Karpas-422 (cell line): ENCODE data around the gene GNMT. TPM values are rescaled to one million over a fixed set of nuclear protein-coding genes. Genes with fewer than 3 reads are reported as not detected.
"Not testable (repeated sequence)": the region's sequence is repeated elsewhere in the genome, so short reads cannot be mapped to it uniquely, and the experiment has no call there.

ENCODE experiments used
- DNase-seq: peaks from one replicate; pipeline ENCODE4 v3.0.0-alpha.2; 2015
- H2AFZ ChIP-seq: fragments of 200-600 bp; sonication (generic); 2 replicates; pipeline ENCODE4 v1.6.1; 2014; ENCODE audit warnings: antibody characterized with exemption, low read length, mixed read lengths
- H3K27ac ChIP-seq: fragments of 200-600 bp; sonication (generic); 2 replicates; pipeline ENCODE4 v1.5.1; 2014; ENCODE audit warnings: mild to moderate bottlenecking, low read length, moderate library complexity
- H3K27me3 ChIP-seq: fragments of 200-600 bp; sonication (generic); 2 replicates; pipeline ENCODE4 v1.6.1; 2014; ENCODE audit warnings: low read length, mixed read lengths
- H3K36me3 ChIP-seq: fragments of 200-600 bp; sonication (generic); 2 replicates; pipeline ENCODE4 v1.6.1; 2014; ENCODE audit warnings: low read length, mixed read lengths; ENCODE audit not compliant: insufficient read depth
- H3K4me1 ChIP-seq: fragments of 200-600 bp; sonication (generic); 2 replicates; pipeline ENCODE4 v1.6.1; 2014; ENCODE audit warnings: mild to moderate bottlenecking, low read length, mixed read lengths
- H3K4me2 ChIP-seq: fragments of 200-600 bp; sonication (generic); 2 replicates; pipeline ENCODE4 v1.6.1; 2014; ENCODE audit warnings: low read length, low read depth, mild to moderate bottlenecking; ENCODE audit not compliant: poor library complexity, severe bottlenecking
- H3K4me3 ChIP-seq: fragments of 200-600 bp; sonication (generic); 2 replicates; pipeline ENCODE4 v1.5.1; 2014; ENCODE audit warnings: mild to moderate bottlenecking, antibody characterized with exemption, low read length, mixed read lengths
- H3K79me2 ChIP-seq: fragments of 200-600 bp; sonication (generic); 2 replicates; pipeline ENCODE4 v1.6.1; 2014; ENCODE audit warnings: mild to moderate bottlenecking, low read length, mixed read lengths
- H3K9ac ChIP-seq: fragments of 200-600 bp; sonication (generic); 2 replicates; pipeline ENCODE4 v1.6.0; 2014; ENCODE audit warnings: low read length
- H3K9me2 ChIP-seq: fragments of 200-600 bp; sonication (generic), shearing (Covaris generic); replicated peaks from 2 replicates; pipeline ENCODE4 v1.6.0; 2014; ENCODE audit warnings: mild to moderate bottlenecking, low read length, moderate library complexity; ENCODE audit not compliant: insufficient read depth
- H3K9me3 ChIP-seq: fragments of 300-700, 200-600 bp; sonication (generic); 2 replicates; pipeline ENCODE4 v1.6.1; 2014; ENCODE audit warnings: low read length, mixed read lengths
- H4K20me1 ChIP-seq: fragments of 200-600 bp; sonication (generic); 2 replicates; pipeline ENCODE4 v1.6.1; 2014; ENCODE audit warnings: mild to moderate bottlenecking, antibody characterized with exemption, low read length, low read depth; ENCODE audit not compliant: insufficient read depth
- total RNA-seq: library from RNA; depleted of rRNA; stranded (reverse); fragments of >200 nt; shearing (Covaris generic); gene quantifications from 2 replicates; pipeline ENCODE4 v1.2.3, GENCODE V29; 2014; ENCODE audit warnings: low replicate concordance

GNMT gene
- total RNA-seq, 1 experiment from 2014 or later = 0.48 TPM

DNA sequence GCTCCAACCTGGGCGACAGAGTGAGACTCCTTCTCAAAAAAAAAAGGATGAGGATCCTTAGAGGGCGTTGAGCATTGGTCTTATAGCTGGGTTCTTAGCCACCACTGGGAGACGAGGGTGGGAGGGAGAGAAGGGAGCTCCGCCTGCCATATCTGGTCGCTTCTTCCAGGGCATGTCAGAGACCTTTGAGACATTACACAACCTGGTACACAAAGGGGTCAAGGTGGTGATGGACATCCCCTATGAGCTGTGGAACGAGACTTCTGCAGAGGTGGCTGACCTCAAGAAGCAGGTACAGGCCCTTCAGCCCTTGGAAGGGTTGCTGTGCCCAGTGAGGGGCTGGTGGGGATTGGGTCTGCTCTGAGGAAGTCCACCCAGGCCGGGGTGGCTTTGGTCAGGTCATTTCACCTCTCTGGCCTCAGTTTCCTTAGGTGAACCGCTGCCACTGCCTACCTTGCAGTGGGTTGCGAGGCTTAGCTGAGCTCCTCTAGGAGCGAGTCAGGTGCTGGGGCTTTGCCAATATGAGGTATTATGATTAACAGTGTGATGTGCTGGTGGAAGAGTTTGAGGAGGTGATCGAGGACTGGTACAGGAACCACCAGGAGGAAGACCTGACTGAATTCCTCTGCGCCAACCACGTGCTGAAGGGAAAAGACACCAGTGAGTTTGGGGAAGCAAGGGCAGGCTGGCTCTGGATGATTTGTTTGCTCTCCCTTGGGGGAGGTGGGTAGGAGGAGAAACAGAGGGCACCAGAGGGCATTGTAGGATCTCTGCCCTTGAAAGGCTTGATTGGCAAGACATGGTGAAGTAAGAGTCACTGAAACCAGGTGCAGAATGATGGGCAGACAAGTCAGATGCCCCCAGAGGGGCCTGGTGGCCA lies 22.8 kb upstream of the GNMT start:
- no peak for DNase-seq
- Histone ChIP-seq H3K36me3 (peaks cover 36% of the 10 kb centered on the region), H3K27ac (no peak overlapping the region), H3K9me2 (no peaks in the 10 kb centered on the region), H3K27me3 (no peaks in the 10 kb centered on the region), H3K4me1 (peaks cover 8% of the 10 kb centered on the region), H3K79me2 (peaks cover 37% of the 10 kb centered on the region), H2AFZ (no peak overlapping the region), H3K9ac (no peak overlapping the region), H3K9me3 (no peaks in the 10 kb centered on the region), H4K20me1 (no peaks in the 10 kb centered on the region), H3K4me3 (no peak overlapping the region), H3K4me2 (no peak overlapping the region)

- H4K20me1 ChIP-seq = no peaks in the 10 kb centered on the region
Observed at GRCh38 chr6:42938428-42938796, 22.1 kb upstream of the GNMT start.

GRCh38 chr6:42938987-42939809 lies 21.4 kb upstream of the GNMT start:
- no peaks in the 10 kb centered on the region for H4K20me1 ChIP-seq
- no peaks in the 10 kb centered on the region for H3K9me2 ChIP-seq
- no peaks in the 10 kb centered on the region for H3K27me3 ChIP-seq
- no peak overlapping the region for H3K9ac ChIP-seq
- peaks cover 23% of the 10 kb centered on the region for H3K79me2 ChIP-seq
- H3K27ac ChIP-seq = no peak overlapping the region
- H2AFZ ChIP-seq = no peak overlapping the region
- H3K36me3 ChIP-seq = peaks cover 27% of the 10 kb centered on the region
- H3K4me2 ChIP-seq = no peak overlapping the region
- no peaks in the 10 kb centered on the region for H3K9me3 ChIP-seq
- DNase-seq = no peak
- H3K4me1 ChIP-seq = peaks cover 8% of the 10 kb centered on the region
- H3K4me3 ChIP-seq = no peak overlapping the region

More at GRCh38 chr6:42938428-42938796, 22.1 kb upstream of the GNMT start:
- Histone ChIP-seq H3K4me3 (no peak overlapping the region), H3K36me3 (peaks cover 32% of the 10 kb centered on the region), H3K9me2 (no peaks in the 10 kb centered on the region), H3K9me3 (no peaks in the 10 kb centered on the region), H3K27ac (no peak overlapping the region), H3K79me2 (peaks cover 31% of the 10 kb centered on the region), H3K27me3 (no peaks in the 10 kb centered on the region), H3K9ac (no peak overlapping the region), H2AFZ (no peak overlapping the region), H3K4me1 (peaks cover 8% of the 10 kb centered on the region), H3K4me2 (no peak overlapping the region)
- DNase-seq = no peak

- no peak overlapping the region for H3K9ac ChIP-seq
- H3K9me2 ChIP-seq = no peaks in the 10 kb centered on the region
- H3K4me1 ChIP-seq = peaks cover 8% of the 10 kb centered on the region
- H3K36me3 ChIP-seq = peaks cover 23% of the 10 kb centered on the region
- H4K20me1 ChIP-seq = no peaks in the 10 kb centered on the region
- no peak overlapping the region for H3K4me2 ChIP-seq
- H3K27ac ChIP-seq = no peak overlapping the region
- H2AFZ ChIP-seq = no peak overlapping the region
- peaks cover 18% of the 10 kb centered on the region for H3K79me2 ChIP-seq
- no peak overlapping the region for H3K4me3 ChIP-seq
- DNase-seq = no peak
- H3K9me3 ChIP-seq = no peaks in the 10 kb centered on the region
- no peaks in the 10 kb centered on the region for H3K27me3 ChIP-seq
Observed at GRCh38 chr6:42939810-42940167, 20.8 kb upstream of the GNMT start.

GRCh38 chr6:42940493-42941045 lies 20.0 kb upstream of the GNMT start:
- H3K27me3 ChIP-seq = no peaks in the 10 kb centered on the region
- DNase-seq = no peak
- peaks cover 8% of the 10 kb centered on the region for H3K4me1 ChIP-seq
- H2AFZ ChIP-seq = no peak overlapping the region
- no peaks in the 10 kb centered on the region for H4K20me1 ChIP-seq
- H3K36me3 ChIP-seq = peaks cover 20% of the 10 kb centered on the region
- H3K9ac ChIP-seq = no peak overlapping the region
- H3K9me3 ChIP-seq = no peaks in the 10 kb centered on the region
- H3K9me2 ChIP-seq = no peaks in the 10 kb centered on the region
- no peak overlapping the region for H3K27ac ChIP-seq
- H3K4me3 ChIP-seq = no peak overlapping the region
- peaks cover 15% of the 10 kb centered on the region for H3K79me2 ChIP-seq
- no peak overlapping the region for H3K4me2 ChIP-seq

GRCh38 chr6:42941356-42941755 lies 19.2 kb upstream of the GNMT start:
- H3K27ac ChIP-seq, H3K9ac ChIP-seq, H4K20me1 ChIP-seq, H3K27me3 ChIP-seq, H3K4me2 ChIP-seq, H3K9me2 ChIP-seq, H3K9me3 ChIP-seq, DNase-seq, H3K4me1 ChIP-seq, H2AFZ ChIP-seq, H3K4me3 ChIP-seq, H3K79me2 ChIP-seq: not testable (repeated sequence)
- H3K36me3 ChIP-seq = peaks cover 12% of the 10 kb centered on the region

DNA sequence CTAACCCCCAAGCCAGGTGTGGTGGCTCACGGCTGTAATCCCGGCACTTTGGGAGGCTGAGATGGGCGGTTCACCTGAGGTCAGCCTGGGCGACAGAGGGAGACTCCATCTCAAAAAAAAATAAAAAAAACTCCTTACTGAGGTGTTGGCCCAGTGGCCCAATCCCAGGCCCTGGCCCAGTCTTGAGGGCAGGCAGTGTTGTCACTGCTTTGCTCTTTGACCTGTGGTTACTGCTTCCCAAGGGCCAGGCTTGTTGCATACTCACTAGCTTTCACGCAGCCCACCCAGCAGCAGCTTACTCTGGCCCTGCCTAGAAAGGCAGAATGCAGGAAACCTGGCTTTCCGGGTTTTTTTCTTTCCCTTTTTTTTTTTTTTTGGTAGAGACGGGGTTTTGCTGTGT lies 18.1 kb upstream of the GNMT start:
- H4K20me1 ChIP-seq = no peaks in the 10 kb centered on the region
- H3K9me3 ChIP-seq = no peaks in the 10 kb centered on the region
- peaks cover 12% of the 10 kb centered on the region for H3K36me3 ChIP-seq
- H3K27ac ChIP-seq = no peak overlapping the region
- no peaks in the 10 kb centered on the region for H3K27me3 ChIP-seq
- peaks cover 7% of the 10 kb centered on the region for H3K4me1 ChIP-seq
- H3K9me2 ChIP-seq = no peaks in the 10 kb centered on the region
- H2AFZ ChIP-seq = no peak overlapping the region
- no peak overlapping the region for H3K4me3 ChIP-seq
- no peak overlapping the region for H3K4me2 ChIP-seq
- no peak overlapping the region for H3K9ac ChIP-seq
- peaks cover 5% of the 10 kb centered on the region; the same call in 1 of the 2 replicates for H3K79me2 ChIP-seq
- DNase-seq = no peak

DNA sequence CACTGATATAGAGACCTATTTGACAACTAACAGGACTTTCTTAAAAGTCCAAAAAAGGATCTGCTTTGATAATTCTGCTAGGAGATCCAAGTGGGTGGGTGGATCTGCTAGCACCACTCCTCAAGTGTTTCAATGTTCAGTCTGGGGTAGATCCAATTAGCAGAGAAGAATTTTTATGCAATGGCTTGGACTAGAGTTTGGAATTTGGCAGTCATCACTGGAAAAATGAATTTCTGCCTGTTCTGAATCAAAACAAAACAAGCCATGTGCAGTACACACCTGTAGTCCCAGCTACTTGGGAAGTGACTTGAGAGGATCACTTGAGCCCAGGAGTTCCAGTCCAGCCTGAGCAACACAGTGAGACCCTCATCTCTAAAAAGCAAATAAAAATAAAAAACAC lies 12.6 kb upstream of the GNMT start:
- H3K4me3 ChIP-seq = no peak overlapping the region
- no peak overlapping the region for H3K27ac ChIP-seq
- H3K9me2 ChIP-seq = no peaks in the 10 kb centered on the region
- H4K20me1 ChIP-seq = no peaks in the 10 kb centered on the region
- DNase-seq = no peak
- no peak overlapping the region for H3K9ac ChIP-seq
- no peaks in the 10 kb centered on the region for H3K79me2 ChIP-seq
- H3K36me3 ChIP-seq = no peaks in the 10 kb centered on the region
- H3K9me3 ChIP-seq = no peaks in the 10 kb centered on the region
- H3K4me1 ChIP-seq = no peaks in the 10 kb centered on the region
- no peak overlapping the region for H2AFZ ChIP-seq
- H3K27me3 ChIP-seq = no peaks in the 10 kb centered on the region
- H3K4me2 ChIP-seq = no peak overlapping the region
